TTC549 (cell line): ENCODE results near the gene TSPO.

ENCODE experiments used
- FAIRE-seq: peaks from 2 replicates; lab custom pipeline; 2012; peaks lifted over from hg19 to GRCh38; lab: Jason Lieb, UNC

Gene TSPO

DNA sequence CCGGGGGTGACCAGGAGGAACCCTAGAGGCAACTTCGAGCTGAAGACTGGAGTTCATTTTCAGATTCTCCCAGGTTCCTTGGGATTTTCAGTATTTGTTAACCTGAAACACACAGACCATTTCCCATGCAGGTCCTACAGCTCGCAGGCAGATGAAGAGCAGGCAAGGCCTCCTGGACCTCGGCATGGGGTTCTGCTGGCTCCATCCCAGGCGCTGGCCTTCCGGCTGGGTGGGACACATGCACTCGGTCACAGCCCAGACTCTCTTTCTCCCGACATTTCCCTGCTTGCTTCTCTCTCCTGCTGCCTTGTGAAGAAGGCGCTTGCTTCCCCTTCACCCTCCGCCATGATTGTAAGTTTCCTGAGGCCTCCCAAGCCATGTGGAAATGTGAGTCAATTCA lies 51.0 kb downstream of the TSPO start:
- FAIRE-seq: no peak

DNA sequence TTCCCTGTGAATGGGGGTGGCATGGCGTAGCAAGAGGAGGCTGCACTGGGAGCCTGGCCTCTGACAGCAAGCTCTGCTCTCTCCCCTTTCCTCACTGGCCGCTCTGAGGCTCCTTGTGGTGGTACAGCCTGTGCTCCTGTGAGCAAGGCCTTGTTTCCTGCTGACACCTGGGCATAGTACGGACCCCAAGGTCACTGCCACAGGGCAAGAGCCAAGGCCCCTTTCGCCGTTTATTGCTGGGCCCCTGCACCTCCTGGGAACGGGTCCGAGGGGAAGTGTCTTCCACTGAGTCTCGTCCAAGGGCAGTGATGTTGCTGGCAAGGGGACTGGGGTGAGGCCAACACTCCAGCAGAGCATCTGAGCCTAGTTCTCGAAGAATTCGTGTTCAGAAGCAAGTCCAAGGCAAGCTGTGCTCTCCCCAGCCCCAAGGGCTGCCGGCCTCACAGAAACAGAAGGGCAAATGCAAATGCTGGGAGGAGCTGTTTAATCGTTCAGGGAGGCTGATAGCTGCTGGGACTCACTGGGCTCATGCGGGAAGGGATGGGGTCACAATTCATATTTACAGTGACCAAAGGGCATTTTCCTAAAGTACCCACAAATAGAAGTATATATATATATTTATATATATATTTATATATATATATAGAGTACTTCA lies 51.5 kb downstream of the TSPO start:
- no peak for FAIRE-seq

DNA sequence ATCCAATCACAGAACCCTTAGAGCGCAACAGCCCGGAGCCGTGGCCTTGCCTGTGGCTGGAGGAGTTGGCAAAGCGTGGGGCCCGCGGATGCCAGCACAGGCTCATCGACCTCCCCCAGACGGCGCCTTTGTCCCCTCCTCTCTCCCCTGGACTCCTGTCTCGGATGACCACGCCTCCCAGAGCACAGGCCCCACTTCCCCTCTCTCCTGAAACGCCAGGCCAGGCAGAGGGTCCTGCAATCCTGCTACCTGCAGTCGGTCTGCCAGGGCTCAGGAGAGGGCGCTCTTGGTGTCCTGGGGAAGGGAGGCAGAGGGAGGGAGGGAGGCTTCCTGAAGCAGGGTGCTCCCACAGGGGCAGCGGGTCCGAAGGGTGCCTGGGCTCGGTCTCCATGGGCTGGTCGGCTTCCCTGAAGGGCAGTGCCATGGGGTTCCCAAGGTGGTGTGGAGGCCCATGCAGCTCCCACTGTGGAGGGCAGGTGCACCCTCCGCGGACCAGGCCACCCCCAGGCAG lies 52.2 kb downstream of the TSPO start:
- FAIRE-seq: no peak

DNA sequence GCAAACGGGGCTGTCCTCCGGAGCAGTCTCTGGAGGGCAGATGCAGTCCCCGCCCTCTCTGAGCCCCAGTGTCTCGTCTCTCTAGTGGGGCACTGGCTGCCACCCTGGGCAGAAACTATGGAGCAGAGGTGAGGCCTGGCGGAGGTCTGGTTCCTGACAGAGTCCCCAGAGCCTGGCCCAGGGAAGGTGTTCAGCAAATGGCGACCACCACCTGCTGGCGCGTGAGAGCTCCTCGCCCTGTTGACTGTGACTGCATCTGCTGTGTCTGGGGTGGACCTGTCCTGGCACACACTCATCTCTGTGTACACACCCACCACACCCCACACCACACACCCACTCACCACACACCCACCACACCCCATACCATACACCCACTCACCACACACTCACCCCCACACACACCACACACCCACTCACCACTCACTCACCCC lies 53.9 kb downstream of the TSPO start:
- FAIRE-seq: no peak

DNA sequence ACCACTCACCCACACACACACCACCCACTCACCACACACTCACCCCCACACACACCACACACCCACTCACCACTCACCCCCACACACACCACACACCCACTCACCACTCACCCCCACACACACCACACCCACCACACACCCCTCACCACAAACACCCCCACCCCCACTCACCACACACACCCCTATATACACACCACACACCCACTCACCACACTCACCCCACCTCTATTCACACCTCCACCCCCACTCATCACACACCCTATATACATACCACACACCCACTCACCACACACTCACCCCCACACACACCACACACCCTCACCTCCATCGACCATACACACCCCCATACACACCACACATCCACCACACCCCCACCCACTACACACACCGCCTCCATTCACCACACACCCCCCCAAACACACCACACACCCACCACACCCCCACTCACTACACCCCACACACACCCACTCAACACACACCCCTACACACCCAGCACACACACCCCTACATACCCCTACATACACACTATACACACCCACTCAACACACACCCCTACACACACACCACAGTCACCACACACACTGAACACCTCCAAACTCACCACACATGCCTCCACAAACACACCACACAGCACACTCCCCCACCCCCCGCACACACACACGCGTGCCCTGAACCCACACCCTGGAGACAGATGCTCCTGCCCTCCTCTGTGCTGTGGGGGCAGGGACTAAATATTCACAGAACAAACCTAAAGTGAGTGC lies 54.6 kb downstream of the TSPO start:
- no peak for FAIRE-seq

DNA sequence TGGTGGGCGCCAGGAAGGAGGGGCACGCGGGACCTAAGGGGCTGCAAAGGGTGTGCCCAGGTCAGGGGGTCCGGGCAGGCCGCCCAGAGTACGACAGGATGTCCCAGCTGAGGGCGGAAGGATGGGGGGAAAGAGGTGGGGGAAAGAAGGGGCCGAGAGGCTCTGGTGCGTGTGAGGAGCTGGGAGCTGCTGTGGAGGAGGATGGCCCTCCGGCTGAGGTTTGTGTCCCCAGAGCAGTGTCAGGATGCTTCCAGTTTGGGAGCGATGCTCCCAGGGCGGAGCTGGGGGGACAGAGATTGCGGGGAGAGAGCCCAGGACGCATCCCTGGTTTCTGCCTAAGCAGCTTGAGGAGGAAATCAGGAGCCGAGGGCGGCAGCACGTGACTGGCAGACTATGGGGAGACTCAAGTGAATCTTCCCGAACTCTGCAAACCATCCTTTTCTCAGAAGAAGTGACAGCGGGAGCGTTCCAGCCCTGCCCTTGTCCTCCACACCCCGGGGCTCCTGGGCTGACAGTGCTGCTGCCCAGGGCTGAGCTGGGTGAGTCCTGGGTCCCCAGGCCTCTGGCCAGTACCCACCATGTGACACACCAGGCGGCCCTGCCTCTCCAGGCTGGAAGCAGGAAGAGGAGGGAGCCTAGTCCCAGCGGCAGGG lies 55.3 kb downstream of the TSPO start:
- FAIRE-seq: no peak

DNA sequence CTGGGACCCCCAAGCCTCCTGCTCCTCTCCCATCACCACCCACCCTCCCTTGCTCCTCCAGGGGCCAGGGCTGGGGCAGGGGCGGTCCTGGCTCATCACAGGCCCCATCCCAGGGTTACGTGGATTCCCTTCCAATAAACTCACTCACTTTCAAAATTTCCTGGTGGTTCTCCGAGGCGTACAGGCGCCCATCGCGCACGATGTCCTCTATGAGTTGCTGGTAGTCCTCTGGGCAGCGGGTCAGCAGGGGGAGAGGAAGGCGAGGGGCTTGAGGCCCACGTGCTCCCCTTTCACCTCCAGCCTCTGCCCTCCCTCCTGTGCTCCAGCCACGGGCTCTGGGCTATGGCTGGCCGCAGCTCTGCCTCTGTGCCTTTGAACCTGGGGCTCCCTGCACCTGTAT lies 56.0 kb downstream of the TSPO start:
- no peak for FAIRE-seq

DNA sequence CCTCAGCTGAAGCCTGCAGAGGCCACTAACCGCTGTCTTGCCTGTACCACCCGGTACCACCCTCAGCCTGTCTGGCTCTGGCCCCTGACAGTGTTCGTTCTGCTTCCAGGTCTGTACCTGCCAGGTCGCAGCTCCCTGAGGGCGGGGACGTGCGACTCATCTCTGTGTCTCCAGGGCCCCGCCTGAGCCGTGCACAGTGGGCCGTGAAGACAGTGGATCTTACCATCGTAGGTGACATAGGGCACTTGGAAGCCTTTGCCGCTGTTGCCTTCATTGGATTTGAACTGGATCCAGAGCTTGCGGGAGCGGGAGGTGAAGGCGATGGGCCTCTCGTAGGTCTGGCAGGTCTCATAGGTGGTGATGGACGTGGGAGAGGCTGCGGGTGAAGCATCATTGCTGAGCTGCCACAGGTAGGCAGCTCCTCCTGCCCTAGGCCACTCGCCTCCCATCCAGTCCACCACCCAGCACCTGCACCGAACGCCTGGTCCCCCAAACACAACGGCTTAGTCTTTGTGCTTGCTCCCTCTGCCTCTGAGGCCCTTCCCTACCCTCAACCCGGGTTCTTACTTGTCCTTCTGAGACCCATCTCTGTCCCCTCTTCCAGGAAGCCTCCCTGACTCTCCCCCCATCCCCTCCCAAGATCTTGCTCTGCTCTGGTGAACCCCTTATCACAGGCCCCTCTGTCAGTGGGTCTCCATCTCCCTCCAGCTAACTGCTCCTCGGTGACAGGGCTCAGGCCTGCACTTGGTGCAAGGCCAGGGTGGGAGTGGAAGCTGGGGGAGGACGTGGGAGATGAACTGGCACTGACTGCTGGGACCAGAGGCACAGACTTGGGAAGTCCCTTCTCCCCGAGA lies 56.7 kb downstream of the TSPO start:
- no peak for FAIRE-seq

DNA sequence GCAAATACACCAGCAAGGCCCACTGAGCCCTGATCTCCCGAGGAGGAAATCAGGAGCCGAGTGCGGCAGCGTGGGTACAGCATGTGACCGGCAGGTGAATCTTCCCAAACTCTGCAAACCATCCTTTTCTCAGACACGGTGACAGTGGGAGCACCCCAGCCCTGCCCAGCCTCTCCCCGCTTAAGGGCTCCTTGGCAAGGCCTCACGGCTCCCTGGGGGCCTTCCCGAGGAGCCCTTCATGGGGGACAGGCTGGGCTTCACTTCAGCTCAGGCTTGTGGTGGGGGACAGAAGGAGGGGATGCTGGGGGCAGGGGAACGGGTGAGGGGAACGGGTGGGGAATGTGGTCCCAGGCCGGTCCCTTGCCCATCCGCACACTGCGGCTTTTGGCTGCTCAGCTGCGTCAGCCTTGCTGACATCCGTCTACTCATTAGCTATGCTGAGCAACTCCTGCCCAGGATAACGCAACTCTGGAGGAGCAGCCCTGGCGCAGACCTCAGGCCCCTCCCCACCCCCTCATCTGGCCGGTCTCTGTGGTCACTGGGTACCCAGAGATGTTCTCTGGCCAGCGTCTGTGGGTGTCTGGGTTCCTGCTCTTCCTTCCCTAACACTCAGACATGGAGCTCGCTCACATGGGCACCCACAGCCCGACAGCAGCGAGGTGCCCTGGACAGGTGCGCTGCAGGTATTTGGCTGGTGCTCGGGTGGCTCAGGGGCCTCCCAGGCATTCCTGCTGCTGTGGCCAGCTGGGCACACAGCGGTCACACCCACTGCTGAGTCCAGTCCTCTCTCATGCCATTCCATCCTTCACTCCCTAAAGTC lies 57.6 kb downstream of the TSPO start:
- FAIRE-seq: no peak

DNA sequence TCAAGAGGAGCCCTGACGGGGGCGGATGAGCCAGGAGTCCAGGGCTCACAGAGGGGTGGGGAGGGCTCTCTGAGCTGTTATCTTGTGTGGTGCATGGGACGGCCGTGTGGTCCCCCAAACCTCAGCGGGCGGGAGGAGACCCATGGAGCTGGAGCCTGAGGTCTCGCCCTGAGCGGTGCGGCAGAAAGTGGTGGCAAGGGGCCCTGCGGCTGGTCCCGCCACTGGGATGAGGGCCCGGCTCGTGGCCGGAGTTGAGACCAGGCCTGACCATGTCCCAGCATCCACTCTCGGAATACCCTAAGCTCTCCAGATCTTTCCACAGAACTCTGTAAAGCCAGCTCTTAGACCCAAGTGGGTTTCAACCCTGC lies 58.1 kb downstream of the TSPO start:
- no peak for FAIRE-seq

DNA sequence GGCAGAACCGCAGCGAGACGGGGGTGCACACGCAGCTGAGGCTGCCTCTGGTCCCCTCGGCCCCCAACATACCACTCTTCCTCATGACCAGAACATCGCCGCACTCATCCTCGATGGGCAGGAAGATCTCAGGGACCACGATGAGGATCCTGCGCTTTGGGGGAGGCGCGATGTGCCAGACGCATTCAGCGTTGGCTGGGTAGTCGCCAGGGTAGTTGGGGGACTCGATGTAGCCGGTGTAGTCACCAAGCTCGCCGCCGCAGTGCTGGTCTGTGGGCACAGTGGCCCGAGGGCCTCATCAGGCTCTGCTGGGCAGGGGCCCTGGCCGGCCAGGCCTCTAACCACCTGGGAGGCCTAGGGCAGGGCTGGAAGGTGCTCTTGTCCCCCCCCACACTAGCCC lies 58.6 kb downstream of the TSPO start:
- no peak for FAIRE-seq

DNA sequence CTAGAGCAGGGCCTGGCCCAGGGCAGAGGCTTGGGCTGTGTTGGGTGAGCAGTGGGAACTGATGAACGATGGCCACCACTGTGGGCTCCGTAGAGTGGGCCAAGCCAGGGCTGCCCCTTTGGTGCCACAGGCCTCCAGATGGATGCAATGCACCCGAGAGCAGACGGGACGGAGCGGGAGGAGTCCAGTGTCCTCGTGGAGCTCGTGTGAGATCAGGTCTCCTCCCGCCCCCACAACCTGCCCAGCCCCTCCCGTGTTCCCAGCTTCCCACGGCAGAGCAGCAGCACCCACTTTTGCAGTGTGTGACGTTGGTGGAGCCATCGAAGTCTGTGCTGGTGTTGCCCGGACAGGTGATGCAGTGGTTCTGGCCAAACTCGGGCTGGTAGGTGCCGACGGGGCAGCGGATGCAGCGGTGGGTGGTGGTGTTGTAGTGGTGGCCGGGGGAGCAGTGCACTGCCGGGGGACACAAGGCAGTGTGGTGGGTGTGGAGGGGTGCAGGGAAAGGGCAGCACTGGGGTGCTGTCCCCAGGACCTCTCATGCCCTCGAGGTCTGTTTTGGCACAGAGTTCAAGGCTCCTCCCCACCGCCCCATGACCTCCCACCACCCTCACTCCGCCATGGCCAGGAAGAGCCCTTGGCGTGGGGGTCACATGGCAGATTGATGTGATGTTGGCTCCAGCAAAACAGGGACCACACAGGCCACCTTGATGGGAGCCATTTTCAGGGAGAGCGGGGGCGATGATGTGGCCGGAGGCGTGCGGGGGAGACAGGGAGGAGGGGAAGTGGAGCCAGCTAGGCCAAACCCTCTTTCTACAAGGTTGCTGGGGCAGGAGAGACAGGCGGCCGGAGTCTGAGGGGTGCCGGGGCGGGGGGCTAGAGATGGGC lies 59.5 kb downstream of the TSPO start:
- no peak for FAIRE-seq

DNA sequence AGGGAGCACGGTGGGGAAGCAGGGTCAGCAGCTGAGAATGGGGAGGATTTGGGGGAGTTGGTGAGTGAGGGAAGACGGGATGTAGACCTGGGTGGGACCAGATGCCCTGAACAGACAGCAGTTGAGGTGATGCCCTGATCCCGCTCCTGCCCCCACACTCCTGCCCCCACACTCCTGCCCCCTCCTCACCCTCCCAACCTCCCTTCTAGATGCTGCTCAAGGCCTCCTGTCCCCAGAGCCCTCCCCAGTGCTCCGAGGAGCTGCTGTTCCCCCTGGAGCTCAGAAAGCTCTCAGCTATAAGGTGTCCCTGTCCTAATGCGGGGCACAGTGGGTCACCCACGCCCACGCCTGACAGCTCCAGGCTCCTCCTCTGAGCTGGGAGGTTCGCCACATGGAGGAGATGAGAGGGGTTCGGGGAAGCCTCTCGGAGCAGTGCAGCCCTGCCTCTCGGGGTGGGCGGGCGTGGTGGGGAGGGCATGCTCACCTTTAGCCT lies 60.6 kb downstream of the TSPO start:
- FAIRE-seq: no peak

DNA sequence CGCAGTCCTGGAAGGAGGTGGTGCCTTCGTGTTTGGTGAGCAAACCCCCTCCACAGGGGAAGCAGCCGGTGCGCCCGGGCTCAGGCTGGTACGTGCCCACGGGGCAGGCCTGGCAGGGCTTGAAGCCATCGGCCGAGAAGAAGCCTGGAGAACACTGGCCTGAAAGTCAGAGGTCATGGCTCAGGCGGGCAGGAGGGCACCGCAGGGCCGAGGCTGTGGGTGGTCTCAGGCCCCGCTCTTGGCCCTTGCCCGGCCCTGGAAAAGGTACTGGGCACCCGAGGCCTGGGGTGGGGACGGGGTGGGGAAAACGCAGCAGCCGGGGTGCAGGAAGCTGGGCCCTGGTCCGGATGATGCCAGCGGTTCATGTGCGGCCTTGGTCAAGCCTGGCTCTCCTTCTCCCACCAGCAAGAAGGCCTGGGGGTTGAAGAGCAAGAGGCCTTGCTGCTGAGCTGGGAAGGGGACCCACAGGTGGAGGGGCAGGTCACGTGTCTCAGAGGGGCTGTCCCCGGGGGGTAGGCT lies 61.1 kb downstream of the TSPO start:
- FAIRE-seq: no peak
